Measurements from ENCODE around the gene SLC9A9.

The SLC9A9 gene

GRCh38 chr3:143676747-143677146 lies 171.5 kb downstream of the SLC9A9 start:
- DNase-seq: no peak

GRCh38 chr3:143676021-143676420 lies 172.2 kb downstream of the SLC9A9 start:
- no peak for DNase-seq

GRCh38 chr3:143674100-143674968 lies 173.9 kb downstream of the SLC9A9 start:
- DNase-seq: peak; percentile 6

GRCh38 chr3:143672396-143673165 lies 175.7 kb downstream of the SLC9A9 start:
- no peak for DNase-seq

- DNase-seq: no peak
Measured at GRCh38 chr3:143671626-143672025, 176.6 kb downstream of the SLC9A9 start.

GRCh38 chr3:143668924-143669790 lies 179.1 kb downstream of the SLC9A9 start:
- DNase-seq: no peak

GRCh38 chr3:143668385-143668784 lies 179.9 kb downstream of the SLC9A9 start:
- DNase-seq: no peak

GRCh38 chr3:143661677-143662076 lies 186.6 kb downstream of the SLC9A9 start:
- DNase-seq: no peak

- no peak for DNase-seq
Measured at GRCh38 chr3:143658861-143659260, 189.4 kb downstream of the SLC9A9 start.

GRCh38 chr3:143658116-143658515 lies 190.2 kb downstream of the SLC9A9 start:
- no peak for DNase-seq

- DNase-seq: no peak
Measured at GRCh38 chr3:143657391-143657790, 190.9 kb downstream of the SLC9A9 start.

- DNase-seq: no peak
Measured at GRCh38 chr3:143654906-143655305, 193.4 kb downstream of the SLC9A9 start.

GRCh38 chr3:143653935-143654334 lies 194.3 kb downstream of the SLC9A9 start:
- no peak for DNase-seq

- no peak for DNase-seq
Measured at GRCh38 chr3:143653493-143653892, 194.8 kb downstream of the SLC9A9 start.

- DNase-seq: no peak
Measured at GRCh38 chr3:143652118-143652517, 196.2 kb downstream of the SLC9A9 start.

GRCh38 chr3:143650827-143651226 lies 197.4 kb downstream of the SLC9A9 start:
- DNase-seq: no peak

GRCh38 chr3:143650120-143650519 lies 198.1 kb downstream of the SLC9A9 start:
- no peak for DNase-seq

GRCh38 chr3:143648708-143649107 lies 199.6 kb downstream of the SLC9A9 start:
- no peak for DNase-seq

GRCh38 chr3:143648218-143648617 lies 200.1 kb downstream of the SLC9A9 start:
- DNase-seq: no peak

GRCh38 chr3:143644370-143645089 lies 203.7 kb downstream of the SLC9A9 start:
- DNase-seq: no peak

- no peak for DNase-seq
Measured at GRCh38 chr3:143643905-143644304, 204.4 kb downstream of the SLC9A9 start.

GRCh38 chr3:143640774-143641173 lies 207.5 kb downstream of the SLC9A9 start:
- no peak for DNase-seq
